ENCODE results near the gene LRRC74A.

- TF ChIP-seq POLR2A (IDR thresholded peaks at IDR 0.05), result no peak
- TF ChIP-seq CTCF (IDR thresholded peaks at IDR 0.05), result no peak
These were observed 33.8 kb upstream of the LRRC74A start for GRCh38 chr14:76792422-76792821.

Measured in heart left ventricle (tissue), 13 donors.